Sigmoid colon (tissue), 3 donors: ENCODE data around the gene SIDT2.

ENCODE experiments used
- POLR2A ChIP-seq, 2 donors: fragments of 450-650 bp; IDR thresholded peaks; one replicate each; pipeline ENCODE4 v1.6.1; 2016; ENCODE audit warnings: antibody characterized with exemption in 2 of 2, mild to moderate bottlenecking in 2 of 2, moderate library complexity in 2 of 2
- TF ChIP-seq, protein P1 (sequence below), 4 experiments: fragments of 450-650 bp in 3 of 4; fragments of 200-600 bp in 1 of 4; IDR thresholded peaks; one replicate each; pipeline ENCODE4 v1.5.1; 2016 to 2019; ENCODE audit warnings: antibody characterized with exemption in 4 of 4, mild to moderate bottlenecking in 3 of 4, moderate library complexity in 2 of 4

DNA sequence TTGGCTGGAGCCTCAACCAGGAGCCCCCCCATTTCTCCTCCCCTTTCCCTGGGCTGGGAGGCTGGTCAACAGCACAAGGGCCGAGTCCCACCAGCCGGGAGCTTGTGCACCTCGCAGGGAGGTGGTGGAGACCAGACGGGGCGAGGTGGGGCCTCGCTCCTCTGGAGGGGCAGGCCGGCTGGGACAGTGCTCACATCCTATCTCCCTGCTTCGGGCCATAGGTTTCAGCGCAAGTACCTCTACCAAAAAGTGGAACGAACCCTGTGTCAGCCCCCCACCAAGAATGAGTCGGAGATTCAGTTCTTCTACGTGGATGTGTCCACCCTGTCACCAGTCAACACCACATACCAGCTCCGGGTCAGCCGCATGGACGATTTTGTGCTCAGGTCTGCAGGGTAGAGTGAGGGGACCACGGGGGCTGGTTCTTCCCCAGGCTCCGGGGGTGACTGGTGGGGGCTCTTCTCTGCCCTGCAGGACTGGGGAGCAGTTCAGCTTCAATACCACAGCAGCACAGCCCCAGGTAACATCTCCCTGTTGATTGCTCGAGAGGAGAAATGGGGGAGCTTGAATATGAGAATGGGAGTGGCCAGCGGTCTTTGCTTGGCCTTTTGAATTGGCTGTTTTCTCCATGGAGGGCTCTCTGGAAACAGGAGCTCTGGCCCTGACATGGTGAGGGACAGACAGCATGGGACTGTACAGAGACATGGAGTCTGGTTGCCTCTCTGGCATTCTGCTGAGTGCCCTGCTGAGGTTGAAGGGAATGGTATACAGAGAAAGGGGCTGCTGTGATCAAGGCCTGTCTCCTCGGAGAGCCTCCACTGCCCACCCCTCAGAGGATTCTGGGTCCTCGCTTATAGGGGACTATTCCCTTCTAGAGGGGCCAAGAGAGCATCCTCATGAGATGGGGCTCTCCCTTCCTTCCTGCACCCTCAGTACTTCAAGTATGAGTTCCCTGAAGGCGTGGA lies 3.3 kb downstream of the SIDT2 start:
- TF ChIP-seq POLR2A (IDR thresholded peaks at IDR 0.05): no peak
- TF ChIP-seq, protein P1, sequence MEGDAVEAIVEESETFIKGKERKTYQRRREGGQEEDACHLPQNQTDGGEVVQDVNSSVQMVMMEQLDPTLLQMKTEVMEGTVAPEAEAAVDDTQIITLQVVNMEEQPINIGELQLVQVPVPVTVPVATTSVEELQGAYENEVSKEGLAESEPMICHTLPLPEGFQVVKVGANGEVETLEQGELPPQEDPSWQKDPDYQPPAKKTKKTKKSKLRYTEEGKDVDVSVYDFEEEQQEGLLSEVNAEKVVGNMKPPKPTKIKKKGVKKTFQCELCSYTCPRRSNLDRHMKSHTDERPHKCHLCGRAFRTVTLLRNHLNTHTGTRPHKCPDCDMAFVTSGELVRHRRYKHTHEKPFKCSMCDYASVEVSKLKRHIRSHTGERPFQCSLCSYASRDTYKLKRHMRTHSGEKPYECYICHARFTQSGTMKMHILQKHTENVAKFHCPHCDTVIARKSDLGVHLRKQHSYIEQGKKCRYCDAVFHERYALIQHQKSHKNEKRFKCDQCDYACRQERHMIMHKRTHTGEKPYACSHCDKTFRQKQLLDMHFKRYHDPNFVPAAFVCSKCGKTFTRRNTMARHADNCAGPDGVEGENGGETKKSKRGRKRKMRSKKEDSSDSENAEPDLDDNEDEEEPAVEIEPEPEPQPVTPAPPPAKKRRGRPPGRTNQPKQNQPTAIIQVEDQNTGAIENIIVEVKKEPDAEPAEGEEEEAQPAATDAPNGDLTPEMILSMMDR (IDR thresholded peaks at IDR 0.05): no peak
